HEK293T (cell line): ENCODE results near the gene ZBTB20.
"Not testable (repeated sequence)": the region's sequence is repeated elsewhere in the genome, so short reads cannot be mapped to it uniquely, and the experiment has no call there.

ENCODE experiments used
- CTCF ChIA-PET: fragments of 350-600 bp; formaldehyde crosslinking; extraction: SDS; loops from one replicate; lab custom pipeline; 2021; ENCODE audit warnings: antibody characterized with exemption, inconsistent platforms; lab: Yijun Ruan, JAX
- POLR2A ChIA-PET: fragments of 350-600 bp; formaldehyde crosslinking; extraction: SDS; loops from one replicate; lab custom pipeline; 2020; ENCODE audit warnings: antibody characterized with exemption, inconsistent platforms; lab: Yijun Ruan, JAX
- DNase-seq: peaks from one replicate; pipeline ENCODE4 v3.0.0; 2012; ENCODE audit warnings: mixed read lengths; ENCODE audit errors: extremely low spot score
- ARNT ChIP-seq: fragments of 450-650 bp; IDR thresholded peaks from 2 replicates; pipeline ENCODE4 v1.6.1; 2017; ENCODE audit warnings: mild to moderate bottlenecking
- BHLHE40 ChIP-seq: fragments of 450-650 bp; IDR thresholded peaks from 2 replicates; pipeline ENCODE4 v1.6.1; 2016; ENCODE audit warnings: mild to moderate bottlenecking, moderate library complexity, borderline replicate concordance
- CTBP1 ChIP-seq: fragments of 450-650 bp; IDR thresholded peaks from 2 replicates; pipeline ENCODE4 v1.6.1; 2016; ENCODE audit warnings: borderline replicate concordance
- ELF4 ChIP-seq: fragments of 450-650 bp; IDR thresholded peaks from 2 replicates; pipeline ENCODE4 v1.6.1; 2017; ENCODE audit warnings: antibody characterized with exemption
- FOXA1 ChIP-seq: fragments of 450-650 bp; IDR thresholded peaks from 2 replicates; pipeline ENCODE4 v1.6.1; 2016; ENCODE audit warnings: mild to moderate bottlenecking
- FOXK2 ChIP-seq: fragments of 450-650 bp; IDR thresholded peaks from 2 replicates; pipeline ENCODE4 v1.6.1; 2016; ENCODE audit warnings: mild to moderate bottlenecking
- FOXM1 ChIP-seq: fragments of 450-650 bp; IDR thresholded peaks from 2 replicates; pipeline ENCODE4 v1.6.1; 2017; ENCODE audit warnings: mild to moderate bottlenecking, borderline replicate concordance
- HDGF ChIP-seq: fragments of 450-650 bp; IDR thresholded peaks from 2 replicates; pipeline ENCODE4 v1.6.1; 2017; ENCODE audit warnings: antibody characterized with exemption, borderline replicate concordance
- L3MBTL2 ChIP-seq: fragments of 450-650 bp; conservative IDR thresholded peaks from 2 replicates; pipeline ENCODE4 v1.6.1; 2016; ENCODE audit warnings: mild to moderate bottlenecking
- LEF1 ChIP-seq: fragments of 450-650 bp; IDR thresholded peaks from 2 replicates; pipeline ENCODE4 v1.6.1; 2017; ENCODE audit warnings: mild to moderate bottlenecking, borderline replicate concordance
- NFRKB ChIP-seq: fragments of 450-650 bp; IDR thresholded peaks from 2 replicates; pipeline ENCODE4 v1.6.1; 2016; ENCODE audit warnings: mild to moderate bottlenecking, moderate library complexity
- SP1 ChIP-seq: fragments of 450-650 bp; IDR thresholded peaks from 2 replicates; pipeline ENCODE4 v1.6.1; 2017
- SUZ12 ChIP-seq: fragments of 450-650 bp; IDR thresholded peaks from 2 replicates; pipeline ENCODE4 v1.6.1; 2016; ENCODE audit warnings: mild to moderate bottlenecking
- TARDBP ChIP-seq: fragments of 450-650 bp; IDR thresholded peaks from 2 replicates; pipeline ENCODE4 v1.6.1; 2016
- ZNF384 ChIP-seq: fragments of 450-650 bp; IDR thresholded peaks from 2 replicates; pipeline ENCODE4 v1.6.1; 2016
- TF ChIP-seq, protein P1 (sequence below): fragments of 450-650 bp; IDR thresholded peaks from 2 replicates; pipeline ENCODE4 v1.6.1; 2016

Gene ZBTB20

DNA sequence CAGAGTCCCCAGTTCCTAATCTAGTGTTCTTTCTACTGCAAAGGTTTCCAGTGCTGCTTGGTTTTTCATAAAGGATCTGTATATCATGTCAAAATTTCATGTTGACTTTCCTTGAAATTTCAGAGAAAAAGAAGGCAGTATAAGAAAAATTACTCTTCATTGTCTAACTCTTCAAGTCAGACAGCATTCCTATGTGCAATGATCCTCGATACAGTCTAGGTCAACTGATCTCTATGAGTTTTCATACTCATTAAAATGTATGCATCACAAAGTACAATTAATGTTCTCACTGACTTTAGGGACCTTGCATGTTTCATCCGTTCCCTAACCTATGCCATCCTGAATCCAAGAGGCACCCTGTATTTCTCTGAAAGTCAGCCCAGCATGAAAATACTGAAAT lies 317.3 kb downstream of the ZBTB20 start:
- DNase-seq: no peak
- ChIA-PET POLR2A (no interaction called here), CTCF (no interaction called here)
- no peak for TF ChIP-seq FOXM1
- TF ChIP-seq LEF1: no peak
- TF ChIP-seq ZNF384: no peak
- no peak for TF ChIP-seq TARDBP
- TF ChIP-seq L3MBTL2: no peak
- TF ChIP-seq NFRKB: no peak
- no peak for TF ChIP-seq CTBP1
- no peak for TF ChIP-seq HDGF
- TF ChIP-seq ARNT: no peak
- no peak for TF ChIP-seq BHLHE40
- TF ChIP-seq SUZ12: no peak
- TF ChIP-seq ELF4: no peak

DNA sequence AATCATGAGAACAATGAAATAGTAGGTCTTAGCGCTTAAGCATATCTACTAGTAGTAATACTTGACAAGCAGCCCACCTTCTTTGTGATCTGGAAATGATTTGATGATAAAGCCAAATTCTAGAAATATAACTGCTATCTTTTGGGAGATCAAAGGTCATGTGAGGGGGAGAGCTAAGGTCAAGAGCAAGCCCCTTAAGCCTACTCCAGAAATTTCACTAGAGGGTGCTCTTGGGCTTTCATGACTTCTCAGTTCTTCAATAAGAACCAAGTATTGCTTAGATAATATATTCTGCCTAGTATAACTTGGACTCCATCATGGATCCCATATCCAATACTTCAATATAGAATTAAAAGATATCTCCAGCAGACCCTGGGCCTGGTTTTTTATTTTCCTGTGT lies 319.6 kb downstream of the ZBTB20 start:
- DNase-seq: peak; percentile 33
- TF ChIP-seq FOXM1: no peak
- no peak for TF ChIP-seq ZNF384
- TF ChIP-seq LEF1: no peak
- TF ChIP-seq CTBP1: no peak
- no peak for TF ChIP-seq ARNT
- TF ChIP-seq FOXA1: no peak
- TF ChIP-seq HDGF: no peak
- TF ChIP-seq NFRKB: no peak
- TF ChIP-seq TARDBP: no peak
- no peak for TF ChIP-seq L3MBTL2
- TF ChIP-seq SP1: no peak
- no peak for TF ChIP-seq ELF4
- no peak for TF ChIP-seq FOXK2
- TF ChIP-seq SUZ12: no peak
- TF ChIP-seq BHLHE40: no peak
- TF ChIP-seq, protein P1, sequence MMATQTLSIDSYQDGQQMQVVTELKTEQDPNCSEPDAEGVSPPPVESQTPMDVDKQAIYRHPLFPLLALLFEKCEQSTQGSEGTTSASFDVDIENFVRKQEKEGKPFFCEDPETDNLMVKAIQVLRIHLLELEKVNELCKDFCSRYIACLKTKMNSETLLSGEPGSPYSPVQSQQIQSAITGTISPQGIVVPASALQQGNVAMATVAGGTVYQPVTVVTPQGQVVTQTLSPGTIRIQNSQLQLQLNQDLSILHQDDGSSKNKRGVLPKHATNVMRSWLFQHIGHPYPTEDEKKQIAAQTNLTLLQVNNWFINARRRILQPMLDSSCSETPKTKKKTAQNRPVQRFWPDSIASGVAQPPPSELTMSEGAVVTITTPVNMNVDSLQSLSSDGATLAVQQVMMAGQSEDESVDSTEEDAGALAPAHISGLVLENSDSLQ: no peak
- ChIA-PET POLR2A (no interaction called here), CTCF (no interaction called here)

DNA sequence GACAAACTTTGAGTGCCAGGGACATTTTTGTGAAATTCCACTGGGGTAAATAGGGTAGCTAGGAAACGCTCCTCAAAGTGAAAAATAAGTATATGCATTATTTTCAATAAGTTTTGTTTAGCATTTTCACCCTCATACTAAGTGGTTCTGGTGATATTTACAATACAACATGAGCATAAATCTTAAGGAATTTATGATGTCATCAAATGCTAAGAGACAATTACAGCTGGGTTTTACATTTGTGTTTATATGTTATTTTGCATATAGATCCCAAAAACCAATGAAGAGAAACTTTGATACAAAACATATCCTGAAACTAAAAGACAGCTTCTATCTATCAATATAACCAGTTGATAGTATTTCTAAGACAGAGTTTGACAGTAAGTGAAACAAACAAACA lies 323.1 kb downstream of the ZBTB20 start:
- no peak for TF ChIP-seq SP1
- TF ChIP-seq CTBP1: no peak
- no peak for TF ChIP-seq NFRKB
- no peak for TF ChIP-seq ELF4
- ChIA-PET CTCF (no interaction called here), POLR2A (no interaction called here)
- no peak for DNase-seq

DNA sequence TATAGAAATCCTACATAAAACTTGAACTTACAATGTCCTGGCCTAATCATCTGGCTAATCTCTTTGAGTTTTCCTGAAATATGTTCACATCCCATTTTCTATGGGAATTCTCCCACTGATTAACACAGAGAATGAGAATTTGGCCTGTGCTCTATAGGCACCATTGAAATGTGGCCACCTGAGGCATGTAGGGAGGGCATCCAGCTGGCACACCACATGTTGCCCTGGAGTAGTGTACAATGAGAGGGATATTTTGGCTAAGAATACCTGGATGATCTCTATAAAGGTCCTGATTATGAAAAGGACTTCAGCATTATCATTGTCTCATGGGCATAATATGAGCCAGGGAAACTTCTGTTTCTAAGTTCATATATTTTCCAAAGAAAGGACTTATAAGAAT lies 324.0 kb downstream of the ZBTB20 start:
- ChIA-PET CTCF (no interaction called here), POLR2A (no interaction called here)
- no peak for TF ChIP-seq FOXM1
- no peak for DNase-seq

DNA sequence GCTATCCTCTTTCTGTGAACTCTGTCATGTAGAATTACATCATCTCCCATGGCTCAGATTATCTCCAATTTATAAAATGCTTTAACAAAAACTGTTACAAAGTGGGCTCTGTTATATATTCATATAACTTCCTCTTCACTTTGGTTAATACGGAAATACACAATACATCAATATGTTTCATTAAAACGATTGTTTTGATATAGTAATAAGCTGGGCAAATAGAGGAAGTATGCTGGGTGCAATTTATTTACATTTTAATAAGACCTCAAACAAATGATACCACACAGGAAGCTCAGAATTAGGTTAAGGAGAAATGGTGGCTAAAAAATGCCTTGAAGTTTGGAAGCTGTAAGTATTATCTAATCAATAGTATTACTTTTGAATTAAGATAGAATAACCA lies 331.0 kb downstream of the ZBTB20 start:
- TF ChIP-seq, protein P1: no peak
- TF ChIP-seq CTBP1 (no peak), SP1 (no peak), FOXK2 (no peak), FOXM1 (no peak), ZNF384 (no peak), ELF4 (no peak), L3MBTL2 (no peak), HDGF (no peak), BHLHE40 (no peak), ARNT (no peak), SUZ12 (no peak), TARDBP (no peak)
- no peak for DNase-seq
- CTCF ChIA-PET: no interaction called here
- POLR2A ChIA-PET: no interaction called here

DNA sequence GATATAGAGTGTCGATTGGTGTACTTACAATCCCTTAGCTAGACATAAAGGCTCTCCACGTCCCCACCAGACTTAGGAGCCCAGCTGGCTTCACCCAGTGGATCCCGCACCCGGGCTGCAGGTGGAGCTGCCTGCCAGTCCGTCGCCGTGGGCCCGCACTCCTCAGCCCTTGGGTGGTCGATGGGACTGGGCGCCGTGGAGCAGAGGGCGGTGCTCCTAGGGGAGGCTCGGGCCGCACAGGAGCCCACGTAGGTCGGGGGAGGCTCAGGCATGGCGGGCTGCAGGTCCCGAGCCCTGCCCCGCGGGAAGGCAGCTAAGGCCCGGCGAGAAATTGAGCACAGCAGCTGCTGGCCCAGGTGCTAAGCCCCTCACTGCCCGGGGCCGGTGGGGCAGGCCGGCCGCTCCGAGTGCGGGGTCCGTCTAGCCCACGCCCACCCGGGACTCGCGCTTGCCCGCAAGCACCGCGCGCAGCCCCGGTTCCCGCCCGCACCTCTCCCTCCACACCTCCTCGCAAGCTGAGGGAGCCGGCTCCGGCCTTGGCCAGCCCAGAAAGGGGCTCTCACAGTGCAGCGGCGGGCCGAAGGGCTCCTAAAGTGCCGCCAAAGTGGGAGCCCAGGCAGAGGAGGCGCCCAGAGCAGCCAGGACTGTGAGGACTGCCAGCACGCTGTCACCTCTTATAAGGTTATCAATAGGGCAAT lies 334.4 kb downstream of the ZBTB20 start:
- CTCF ChIA-PET, DNase-seq, POLR2A ChIA-PET: not testable (repeated sequence)

DNA sequence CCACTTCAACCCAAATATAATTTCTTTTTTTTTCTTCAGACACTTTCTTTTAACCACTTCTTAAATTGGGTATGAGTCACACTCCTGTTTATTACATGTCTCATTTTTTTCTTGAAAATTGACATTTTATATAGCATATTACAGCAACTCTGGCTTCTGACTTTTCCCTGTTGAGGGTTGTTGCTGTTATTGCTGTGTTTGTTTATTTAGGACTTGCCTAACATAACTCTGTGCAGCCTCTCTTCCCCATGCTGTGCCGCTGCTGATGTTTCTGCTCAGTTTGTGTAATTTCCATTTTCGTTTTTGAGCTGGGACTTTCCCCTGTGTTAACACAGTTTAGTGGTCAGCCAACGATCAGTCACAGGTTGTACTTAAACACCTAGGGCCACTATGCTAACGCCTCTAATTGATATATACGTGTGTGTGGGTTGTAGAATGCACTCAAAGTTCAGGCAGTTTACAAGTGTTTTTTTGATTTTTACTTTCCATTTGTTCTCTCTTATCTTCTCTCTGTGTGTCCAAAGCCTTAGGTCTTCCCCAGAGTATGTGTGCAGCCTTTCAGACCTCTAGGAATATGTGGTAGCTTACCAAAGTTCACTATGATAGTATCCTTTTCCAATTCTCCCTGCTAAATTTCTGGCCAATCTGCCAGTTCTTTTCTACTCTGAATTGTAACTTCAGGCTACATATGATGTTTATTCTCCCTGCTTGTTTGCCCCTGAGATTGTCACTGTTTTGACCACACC lies 337.2 kb downstream of the ZBTB20 start:
- POLR2A ChIA-PET: no interaction called here
- CTCF ChIA-PET: no interaction called here
- peak; percentile 5 for DNase-seq
- TF ChIP-seq, protein P1: no peak
- TF ChIP-seq TARDBP (no peak), NFRKB (no peak), CTBP1 (no peak), HDGF (no peak), FOXA1 (no peak), ELF4 (no peak), FOXK2 (no peak), BHLHE40 (no peak), SUZ12 (no peak), ZNF384 (no peak), SP1 (no peak), FOXM1 (no peak), L3MBTL2 (no peak), LEF1 (no peak), ARNT (no peak)
